ENCODE data around the gene YIF1A. TPM values are rescaled to one million over a fixed set of nuclear protein-coding genes. Genes with fewer than 3 reads are reported as not detected.

Gene YIF1A
- total RNA-seq, 5 donors from 2014 or later (not counting 1 experiment from before 2014, with no cell fraction given), result 24.5 to 63.3 (median 56.9) TPM

- Mint-ChIP-seq H3K4me3 (peak overlapping the region in 2 of 3 donors; percentile 9 to 57), H3K4me1 (peaks cover 28% of the 10 kb centered on the region in 3 donors), H3K27ac (no peak overlapping the region), H3K36me3 (no peaks in the 10 kb centered on the region), H3K9me3 (no peaks in the 10 kb centered on the region), H3K27me3 (peaks cover 12 to 21% of the 10 kb centered on the region in 2 donors)
- H3K27ac ChIP-seq (ENCODE audit: low read length), result no peak overlapping the region
- peaks cover 1 to 30% of the 10 kb centered on the region in 2 experiments for H3K4me1 ChIP-seq (ENCODE audit: control insufficient read depth in 1 of 2, extremely low read depth in 1 of 2, insufficient read depth in 2 of 2, low read length in 2 of 2)
- H3K27me3 ChIP-seq (replicated peaks in 1 of 2; ENCODE audit: control insufficient read depth in 2 of 2, extremely low read depth in 1 of 2, insufficient read depth in 2 of 2, low read length in 1 of 2), result peaks cover 0 to 46% of the 10 kb centered on the region in 2 experiments
- ATAC-seq (replicated peaks in 1 of 4) (no peak), DNase-seq (no peak)
- ChIA-PET CTCF (no interaction called here), POLR2A (no interaction called here)
- no CpG with 5 or more reads among the region's 4 CpGs for WGBS (ENCODE audit: insufficient coverage)
- no peak overlapping the region for H3K4me3 ChIP-seq (ENCODE audit: control insufficient read depth in 1 of 2, extremely low read depth in 1 of 2, low read length in 1 of 2)
- no peaks in the 10 kb centered on the region for H3K9me3 ChIP-seq
- no peaks in the 10 kb centered on the region for H3K36me3 ChIP-seq (ENCODE audit: control insufficient read depth in 2 of 2, extremely low read depth in 1 of 2, insufficient read depth in 1 of 2, low read length in 1 of 2)
These were observed 4.4 kb upstream of the YIF1A start for GRCh38 chr11:66293352-66293751.

GRCh38 chr11:66292543-66293332, 3.8 kb upstream of the YIF1A start:
- Histone ChIP-seq H3K36me3 (ENCODE audit: control insufficient read depth in 2 of 2, extremely low read depth in 1 of 2, insufficient read depth in 1 of 2, low read length in 1 of 2) (no peaks in the 10 kb centered on the region), H3K4me3 (ENCODE audit: control insufficient read depth in 1 of 2, extremely low read depth in 1 of 2, low read length in 1 of 2) (peak overlapping the region in 1 of 2 donors; percentile 30), H3K9me3 (no peaks in the 10 kb centered on the region), H3K27me3 (replicated peaks in 1 of 2; ENCODE audit: control insufficient read depth in 2 of 2, extremely low read depth in 1 of 2, insufficient read depth in 2 of 2, low read length in 1 of 2) (peaks cover 0 to 46% of the 10 kb centered on the region in 2 experiments), H3K4me1 (ENCODE audit: control insufficient read depth in 1 of 2, extremely low read depth in 1 of 2, insufficient read depth in 2 of 2, low read length in 2 of 2) (peaks cover 4 to 36% of the 10 kb centered on the region in 2 experiments), H3K27ac (ENCODE audit: low read length) (no peak overlapping the region)
- ChIA-PET CTCF (no interaction called here), POLR2A (no interaction called here)
- H3K36me3 Mint-ChIP-seq, result no peaks in the 10 kb centered on the region
- peaks cover 28 to 33% (median 29%) of the 10 kb centered on the region in 3 donors for H3K4me1 Mint-ChIP-seq
- WGBS (ENCODE audit: insufficient coverage), result 45% methylated on average over 17 of the region's 17 CpGs
- H3K9me3 Mint-ChIP-seq, result no peaks in the 10 kb centered on the region
- DNase-seq (no peak), ATAC-seq (replicated peaks in 1 of 4) (no peak)
- peak overlapping the region; percentile 49 to 66 (median 57) for H3K4me3 Mint-ChIP-seq
- peaks cover 12 to 21% of the 10 kb centered on the region in 2 donors for H3K27me3 Mint-ChIP-seq
- peak overlapping the region in 1 of 2 donors; percentile 31 for H3K27ac Mint-ChIP-seq

- Histone ChIP-seq H3K9me3 (no peaks in the 10 kb centered on the region), H3K4me3 (ENCODE audit: control insufficient read depth in 1 of 2, extremely low read depth in 1 of 2, low read length in 1 of 2) (peak within 1 kb of the TSS; percentile 4 to 45), H3K36me3 (ENCODE audit: control insufficient read depth in 2 of 2, extremely low read depth in 1 of 2, insufficient read depth in 1 of 2, low read length in 1 of 2) (no peaks in the 10 kb centered on the region), H3K27me3 (replicated peaks in 1 of 2; ENCODE audit: control insufficient read depth in 2 of 2, extremely low read depth in 1 of 2, insufficient read depth in 2 of 2, low read length in 1 of 2) (peaks cover 0 to 43% of the 10 kb centered on the region in 2 experiments), H3K4me1 (ENCODE audit: control insufficient read depth in 1 of 2, extremely low read depth in 1 of 2, insufficient read depth in 2 of 2, low read length in 2 of 2) (peaks cover 4 to 43% of the 10 kb centered on the region in 2 experiments), H3K27ac (ENCODE audit: low read length) (no peak within 1 kb of the TSS)
- Mint-ChIP-seq H3K27ac (peak within 1 kb of the TSS in 1 of 2 donors; percentile 49), H3K27me3 (peaks cover 12 to 21% of the 10 kb centered on the region in 2 donors), H3K36me3 (no peaks in the 10 kb centered on the region), H3K4me3 (peak within 1 kb of the TSS; percentile 84 to 93 (median 89)), H3K4me1 (peaks cover 28 to 40% (median 35%) of the 10 kb centered on the region in 3 donors), H3K9me3 (no peaks in the 10 kb centered on the region)
- WGBS (ENCODE audit: insufficient coverage), result 4% methylated on average over 87 of the region's 95 CpGs
- ChIA-PET POLR2A (interaction anchor here in 1 of 2 donors (0.6 kb wide), 2 partner anchors 24 to 1513 kb away, joined by 3 to 6 read pairs; no protein-coding TSS in a partner anchor), CTCF (interaction anchor here in 1 of 2 donors (0.6 to 1.1 kb wide), 2 partner anchors 10 to 20 kb away, joined by 4 read pairs; no protein-coding TSS in a partner anchor)
- peak in 4 of 35 experiments; percentile 31 to 66 (median 41) for DNase-seq
- no peak for ATAC-seq (replicated peaks in 1 of 4)
These were observed 3.0 kb upstream of the YIF1A start, which contains the start of gene TMEM151A for GRCh38 chr11:66291706-66292542. TSS of gene TMEM151A (plus strand) at chr11:66291894. CDS start at chr11:66292014, 120 bp downstream.

- CTCF ChIA-PET, result interaction anchor here in 1 of 2 donors (0.6 to 1.1 kb wide), 2 partner anchors 10 to 20 kb away, joined by 4 read pairs; no protein-coding TSS in a partner anchor
- H3K36me3 ChIP-seq (ENCODE audit: control insufficient read depth in 2 of 2, extremely low read depth in 1 of 2, insufficient read depth in 1 of 2, low read length in 1 of 2), result no peaks in the 10 kb centered on the region
- peak overlapping the region in 1 of 2 donors; percentile 45 for H3K4me3 ChIP-seq (ENCODE audit: control insufficient read depth in 1 of 2, extremely low read depth in 1 of 2, low read length in 1 of 2)
These were observed 2.4 kb upstream of the YIF1A start for GRCh38 chr11:66291303-66291705.

GRCh38 chr11:66290330-66290621, 1.3 kb upstream of the YIF1A start:
- WGBS (ENCODE audit: insufficient coverage), result 100% methylated on average over 1 of the region's 2 CpGs
- Histone ChIP-seq H3K9me3 (no peaks in the 10 kb centered on the region), H3K36me3 (ENCODE audit: control insufficient read depth in 2 of 2, extremely low read depth in 1 of 2, insufficient read depth in 1 of 2, low read length in 1 of 2) (no peaks in the 10 kb centered on the region), H3K4me1 (ENCODE audit: control insufficient read depth in 1 of 2, extremely low read depth in 1 of 2, insufficient read depth in 2 of 2, low read length in 2 of 2) (peaks cover 4 to 43% of the 10 kb centered on the region in 2 experiments), H3K27ac (ENCODE audit: low read length) (no peak overlapping the region), H3K4me3 (ENCODE audit: control insufficient read depth in 1 of 2, extremely low read depth in 1 of 2, low read length in 1 of 2) (no peak overlapping the region), H3K27me3 (replicated peaks in 1 of 2; ENCODE audit: control insufficient read depth in 2 of 2, extremely low read depth in 1 of 2, insufficient read depth in 2 of 2, low read length in 1 of 2) (peaks cover 0 to 30% of the 10 kb centered on the region in 2 experiments)
- no peak for ATAC-seq (replicated peaks in 1 of 4)
- peak overlapping the region; percentile 84 to 93 (median 89) for H3K4me3 Mint-ChIP-seq
- no peaks in the 10 kb centered on the region for H3K36me3 Mint-ChIP-seq
- no peak for DNase-seq
- peaks cover 31 to 46% (median 37%) of the 10 kb centered on the region in 3 donors for H3K4me1 Mint-ChIP-seq
- peak overlapping the region; percentile 79 to 95 for H3K27ac Mint-ChIP-seq
- CTCF ChIA-PET, result interaction anchor here in 1 of 2 donors (1.6 kb wide), 1 partner anchor 131 kb away, joined by 3 read pairs; the partner anchor contains the start of gene NPAS4
- H3K9me3 Mint-ChIP-seq, result no peaks in the 10 kb centered on the region
- POLR2A ChIA-PET, result no interaction called here
- peaks cover 12 to 19% of the 10 kb centered on the region in 2 donors for H3K27me3 Mint-ChIP-seq

More at GRCh38 chr11:66291303-66291705, 2.4 kb upstream of the YIF1A start:
- Histone ChIP-seq H3K27ac (ENCODE audit: low read length) (no peak overlapping the region), H3K4me1 (ENCODE audit: control insufficient read depth in 1 of 2, extremely low read depth in 1 of 2, insufficient read depth in 2 of 2, low read length in 2 of 2) (peaks cover 4 to 43% of the 10 kb centered on the region in 2 experiments), H3K27me3 (replicated peaks in 1 of 2; ENCODE audit: control insufficient read depth in 2 of 2, extremely low read depth in 1 of 2, insufficient read depth in 2 of 2, low read length in 1 of 2) (peaks cover 0 to 37% of the 10 kb centered on the region in 2 experiments), H3K9me3 (no peaks in the 10 kb centered on the region)
- Mint-ChIP-seq H3K27me3 (peaks cover 12 to 21% of the 10 kb centered on the region in 2 donors), H3K4me3 (peak overlapping the region; percentile 84 to 93 (median 89)), H3K9me3 (no peaks in the 10 kb centered on the region), H3K27ac (peak overlapping the region in 1 of 2 donors; percentile 49), H3K4me1 (peaks cover 28 to 46% (median 37%) of the 10 kb centered on the region in 3 donors), H3K36me3 (no peaks in the 10 kb centered on the region)
- POLR2A ChIA-PET, result interaction anchor here in 1 of 2 donors (0.6 to 0.9 kb wide), 2 partner anchors 21 to 1512 kb away, joined by 3 to 6 read pairs; no protein-coding TSS in a partner anchor
- 26% methylated on average over 14 of the region's 16 CpGs for WGBS (ENCODE audit: insufficient coverage)
- ATAC-seq (replicated peaks in 1 of 4) (no peak), DNase-seq (no peak)

All from T-cell (primary cell).